ENCODE data around the gene DYRK4.

GRCh38 chr12:4579305-4580102, 17.5 kb downstream of the DYRK4 start:
- TF ChIP-seq GATA2 (IDR thresholded peaks at IDR 0.05; ENCODE audit: low read depth, low read length) = no peak
- TF ChIP-seq GATA3 (IDR thresholded peaks at IDR 0.05; ENCODE audit: low read depth, low read length) = no peak

Data from SH-SY5Y (cell line).